Measurements from ENCODE around the gene PRPSAP1.
"Not testable (repeated sequence)": the region's sequence is repeated elsewhere in the genome, so short reads cannot be mapped to it uniquely, and the experiment has no call there.

The PRPSAP1 gene

GRCh38 chr17:76276461-76277299, 77.0 kb downstream of the PRPSAP1 start:
- DNase-seq: no peak

- DNase-seq: no peak
Measured at GRCh38 chr17:76276069-76276431, 77.7 kb downstream of the PRPSAP1 start.

GRCh38 chr17:76275382-76276068, 78.2 kb downstream of the PRPSAP1 start:
- no peak for DNase-seq

DNA sequence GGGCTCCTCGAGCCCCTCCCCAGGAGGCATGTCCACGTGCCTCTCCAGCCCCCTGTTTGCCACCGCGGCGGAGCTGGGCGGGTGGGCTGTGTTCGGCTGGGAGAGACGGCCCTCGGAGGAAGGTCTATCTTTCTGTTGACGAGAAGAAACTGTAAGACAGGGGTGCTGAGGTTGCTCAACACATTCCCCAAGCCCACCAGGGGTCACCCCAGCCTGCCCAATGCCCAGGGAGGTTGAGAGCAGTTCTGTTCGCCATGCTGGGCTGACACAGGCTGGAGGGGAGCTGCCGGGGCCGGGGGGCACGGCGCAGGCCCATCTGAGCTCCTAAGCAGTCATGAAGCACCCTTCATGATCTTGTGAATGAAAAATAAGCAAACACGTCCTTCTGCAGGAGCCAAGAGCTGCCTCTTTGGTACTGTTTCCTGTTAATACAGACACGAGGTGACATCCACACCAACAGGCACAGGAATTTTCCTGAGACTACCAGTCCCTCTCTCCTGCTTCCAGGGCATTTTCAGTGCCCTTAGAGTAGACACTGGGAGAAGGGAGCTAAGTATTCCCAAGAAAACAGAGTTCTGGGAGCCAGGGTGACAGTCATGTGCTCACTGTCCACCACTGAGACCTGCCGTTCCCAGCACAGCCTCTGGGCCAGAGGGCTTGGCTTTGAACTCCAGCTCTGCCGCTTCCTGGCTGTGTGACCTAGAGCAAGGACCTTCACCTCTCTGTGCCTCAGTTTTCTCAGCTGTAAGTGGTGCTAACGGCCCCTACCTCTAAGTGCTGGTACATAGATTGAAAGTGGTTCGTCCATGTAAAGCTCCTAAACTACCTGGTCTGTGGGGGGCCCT, 79.4 kb downstream of the PRPSAP1 start:
- no peak for DNase-seq

DNA sequence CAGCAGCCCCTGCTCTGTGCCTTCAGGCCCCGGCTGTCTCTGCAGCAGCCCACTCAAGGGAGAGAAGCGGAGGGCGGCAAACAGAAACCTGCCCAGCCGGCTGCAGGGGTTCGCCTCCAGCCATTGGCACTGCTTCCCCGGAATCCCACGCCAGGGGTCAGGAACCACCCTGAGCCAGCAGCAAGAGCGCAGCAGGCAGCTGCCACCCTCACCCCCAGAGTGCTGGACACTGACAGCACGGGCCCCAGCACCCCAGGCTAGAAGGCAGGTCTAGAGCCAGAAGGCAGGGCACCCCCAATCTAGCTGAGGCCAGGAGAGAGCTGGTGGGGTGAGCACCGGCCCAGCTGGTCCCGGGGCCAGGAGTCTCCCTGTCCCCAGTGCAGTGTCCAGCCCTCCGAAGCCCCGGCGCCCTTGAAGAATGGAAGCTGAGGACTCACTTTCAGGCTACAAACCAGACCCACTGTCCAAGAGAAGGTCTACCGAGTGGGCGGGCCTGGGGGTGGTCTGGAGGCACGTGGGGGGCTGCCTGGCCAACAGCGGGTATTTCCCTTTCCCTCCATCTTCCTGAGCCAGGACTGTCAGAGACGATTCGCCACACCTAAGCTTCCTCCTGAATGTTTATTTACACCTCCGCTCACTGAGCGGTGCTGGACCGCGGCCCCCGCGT, 80.1 kb downstream of the PRPSAP1 start:
- DNase-seq: no peak

DNA sequence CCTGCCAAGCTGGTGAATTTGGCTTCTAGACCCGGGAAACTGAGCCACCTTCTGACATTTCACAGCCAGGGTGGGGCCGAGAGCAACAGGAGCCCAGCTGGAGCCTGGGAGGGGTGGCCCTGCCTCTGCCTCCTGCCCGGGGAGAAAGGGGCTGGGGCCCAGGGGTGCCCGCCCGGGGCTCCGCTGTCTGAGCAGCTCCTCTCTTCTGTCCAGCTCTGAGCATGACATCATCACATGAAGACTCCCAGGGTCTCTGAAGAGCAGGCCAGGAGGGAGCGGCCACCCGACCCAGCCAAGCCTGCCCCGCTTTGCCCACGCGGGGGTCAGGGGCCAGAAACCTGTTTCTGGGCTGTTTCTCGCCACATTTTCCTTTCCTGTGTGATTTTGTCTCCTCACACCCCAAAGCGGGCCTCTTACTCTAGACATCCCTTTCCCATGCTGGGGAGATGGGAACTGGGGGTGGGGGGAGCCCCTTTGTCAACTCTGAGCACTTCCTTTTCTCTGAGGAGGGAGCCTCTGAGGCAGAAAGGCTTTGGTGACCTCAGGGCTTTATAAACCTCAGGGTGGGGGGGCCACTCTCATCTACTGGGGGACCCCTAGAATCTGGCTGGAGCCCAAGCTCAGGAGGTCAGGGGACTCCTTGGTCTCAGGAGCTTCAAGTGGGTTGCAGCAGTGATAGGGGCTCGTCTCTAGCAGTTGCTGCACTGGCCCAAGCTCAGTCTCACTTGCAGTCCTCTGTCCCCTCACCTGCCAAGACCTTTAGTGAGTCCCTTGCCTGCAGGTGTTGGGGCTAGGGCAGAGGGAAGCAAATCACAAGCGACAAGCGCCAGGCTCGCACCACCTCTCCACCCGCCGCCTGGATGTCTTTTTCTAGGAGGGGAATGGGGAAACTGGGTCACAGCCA, 80.9 kb downstream of the PRPSAP1 start:
- no peak for DNase-seq

GRCh38 chr17:76271669-76272540, 81.8 kb downstream of the PRPSAP1 start:
- no peak for DNase-seq

DNA sequence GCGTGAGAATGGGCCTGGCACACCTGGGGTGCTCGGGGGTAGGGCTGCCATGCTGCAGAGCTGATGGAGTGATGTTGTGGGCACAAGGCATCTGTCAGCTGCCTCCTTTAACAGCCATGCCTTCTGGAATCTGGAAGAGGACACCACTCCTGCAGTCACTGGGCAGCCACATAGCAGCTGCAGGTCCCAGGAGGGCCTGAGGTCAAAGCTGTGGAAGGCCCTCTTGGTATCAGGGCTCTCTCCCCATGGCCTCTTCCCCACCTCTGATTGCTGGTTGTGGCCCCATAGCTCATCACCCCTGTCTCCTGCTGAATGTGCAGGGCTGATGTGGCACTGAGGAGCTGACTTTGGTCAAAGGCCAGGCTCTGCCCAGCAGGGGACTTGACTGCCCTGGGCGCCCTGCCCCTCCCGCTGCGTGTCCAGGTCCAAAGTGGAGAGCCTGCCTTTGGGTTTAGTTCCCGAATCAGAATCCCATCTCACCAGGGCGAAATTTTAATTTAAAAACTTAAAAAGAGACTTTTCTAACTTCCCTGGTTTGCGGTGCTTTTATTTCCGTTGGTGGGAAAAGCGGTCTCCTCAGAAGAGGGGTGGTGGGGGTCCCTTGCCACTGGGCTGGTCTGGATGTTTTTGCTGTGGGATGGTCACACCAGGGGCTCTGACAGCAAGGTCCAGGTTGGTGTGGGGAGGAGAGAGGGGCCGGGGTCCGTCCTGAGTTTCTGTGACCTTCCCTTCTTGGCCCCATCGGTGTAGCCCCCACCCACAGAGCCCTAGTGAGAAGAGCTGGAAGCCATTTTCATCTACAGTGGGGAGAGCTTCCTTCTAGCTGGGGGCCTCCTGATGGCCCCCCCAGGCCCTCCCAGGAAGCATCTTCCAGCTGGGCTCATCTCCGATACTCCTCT, 82.7 kb downstream of the PRPSAP1 start:
- DNase-seq: no peak

GRCh38 chr17:76270127-76270592, 83.6 kb downstream of the PRPSAP1 start:
- DNase-seq: no peak

- DNase-seq: no peak
Measured at GRCh38 chr17:76268991-76269981, 84.4 kb downstream of the PRPSAP1 start.

GRCh38 chr17:76268015-76268749, 85.5 kb downstream of the PRPSAP1 start:
- DNase-seq: no peak

DNA sequence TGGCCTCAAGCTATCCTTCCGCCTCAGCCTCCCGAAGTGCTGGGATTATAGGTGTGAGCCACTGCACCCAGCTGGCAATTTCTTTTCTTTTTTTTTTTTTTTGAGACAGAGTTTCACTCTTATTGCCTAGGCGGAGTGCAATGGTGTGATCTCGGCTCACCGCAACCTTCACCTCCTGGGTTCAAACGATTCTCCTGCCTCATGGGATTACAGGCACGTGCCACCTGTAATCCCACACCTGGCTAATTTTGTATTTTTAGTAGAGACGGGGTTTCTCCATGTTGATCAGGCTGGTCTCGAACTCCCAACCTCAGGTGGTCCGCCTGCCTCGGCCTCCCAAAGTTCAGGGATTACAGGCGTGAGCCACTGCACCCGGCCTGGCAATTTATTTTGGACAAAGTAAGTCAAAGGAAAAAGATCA, 86.1 kb downstream of the PRPSAP1 start:
- not testable (repeated sequence) for DNase-seq

- DNase-seq: no peak
Measured at GRCh38 chr17:76267051-76267576, 86.6 kb downstream of the PRPSAP1 start.

DNA sequence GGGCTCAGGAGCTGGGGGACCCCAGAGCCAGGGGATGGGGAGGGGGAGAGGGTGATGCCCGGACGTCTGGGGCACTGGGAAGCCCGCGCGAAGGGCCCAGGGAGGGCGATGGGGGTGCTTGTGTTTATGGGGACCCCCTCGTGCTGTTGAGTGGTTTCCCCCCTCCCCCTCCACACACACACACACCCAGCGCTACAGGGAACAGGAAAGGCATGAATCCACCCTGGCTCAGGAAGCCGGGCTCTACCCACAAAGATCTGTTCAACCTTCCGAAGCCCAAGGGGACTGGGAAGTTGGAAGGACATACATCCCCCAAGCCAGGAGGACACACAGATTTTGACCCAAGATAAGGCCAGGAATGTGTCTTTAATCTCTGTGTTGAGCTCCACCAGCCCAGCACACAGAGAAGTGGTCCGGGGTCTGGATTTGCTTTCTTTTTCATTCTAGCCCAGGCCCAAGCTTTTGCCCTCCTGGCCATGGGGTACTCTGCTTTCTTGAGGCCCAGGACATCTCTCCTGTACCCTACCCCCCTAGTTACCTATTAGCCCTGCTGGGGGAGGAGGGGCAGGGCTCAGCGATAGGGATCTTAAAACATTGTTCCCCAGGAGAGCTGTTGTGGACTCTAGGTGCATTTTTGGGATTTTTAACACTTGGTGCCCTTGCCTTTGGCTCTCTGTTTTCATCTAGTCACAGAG, 87.3 kb downstream of the PRPSAP1 start:
- no peak for DNase-seq

DNA sequence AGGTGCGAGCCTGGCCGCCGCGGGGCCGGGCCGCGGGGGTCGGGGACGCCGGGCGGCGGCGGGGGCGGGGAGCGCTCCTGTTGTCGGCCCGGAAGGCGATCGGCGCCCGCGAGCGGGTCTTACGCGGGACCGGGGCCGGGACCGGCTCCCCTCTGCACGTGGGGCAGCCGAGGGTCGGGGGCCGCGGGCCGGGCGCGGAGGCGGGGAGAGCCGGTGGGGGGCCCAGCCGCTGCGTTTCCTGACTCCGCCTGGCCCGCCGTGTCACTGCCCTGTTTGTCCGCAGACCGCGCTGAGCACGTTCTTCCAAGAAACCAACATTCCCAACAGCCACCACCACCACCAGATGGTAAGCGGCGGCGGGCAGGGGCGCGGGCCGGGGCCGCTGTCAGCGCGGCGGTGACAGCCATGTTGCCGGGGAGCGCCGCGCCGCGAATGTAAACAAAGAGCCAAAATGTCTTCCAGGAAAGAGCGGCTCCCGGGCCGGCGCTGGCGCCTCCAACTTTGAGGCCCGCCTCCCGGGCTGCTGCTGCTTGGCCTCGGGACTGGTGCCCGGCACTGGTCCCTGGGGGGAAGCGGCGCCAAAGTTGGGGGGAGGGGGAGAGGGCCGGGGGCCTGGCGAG, 88.0 kb downstream of the PRPSAP1 start:
- DNase-seq: no peak
